ENCODE data around the gene MCTP1.

Gene MCTP1

GRCh38 chr5:94911276-94911675 lies 373.6 kb downstream of the MCTP1 start:
- in situ Hi-C loops (cut with MboI; ENCODE audit: low pct_unique_long_range_greater_than_20kb, low sequenced_read_pairs, unreplicated experiment): no loop called here
- no peak for DNase-seq (ENCODE audit: low spot score)
- TF ChIP-seq CTCF (IDR thresholded peaks at IDR 0.05; ENCODE audit: extremely low read depth, insufficient read depth, missing control alignments): no peak

- no peak for DNase-seq (ENCODE audit: low spot score)
- TF ChIP-seq CTCF (IDR thresholded peaks at IDR 0.05; ENCODE audit: extremely low read depth, insufficient read depth, missing control alignments): no peak
- in situ Hi-C loops (cut with MboI; ENCODE audit: low pct_unique_long_range_greater_than_20kb, low sequenced_read_pairs, unreplicated experiment): no loop called here
Measured at GRCh38 chr5:94910721-94911120, 374.2 kb downstream of the MCTP1 start.

- DNase-seq (ENCODE audit: low spot score): peak; percentile 18
- in situ Hi-C loops (cut with MboI; ENCODE audit: low pct_unique_long_range_greater_than_20kb, low sequenced_read_pairs, unreplicated experiment): no loop called here
- TF ChIP-seq CTCF (IDR thresholded peaks at IDR 0.05; ENCODE audit: extremely low read depth, insufficient read depth, missing control alignments): peak; percentile 68
Measured at GRCh38 chr5:94908889-94909480, 375.9 kb downstream of the MCTP1 start.

GRCh38 chr5:94906750-94907149 lies 378.1 kb downstream of the MCTP1 start:
- in situ Hi-C loops (cut with MboI; ENCODE audit: low pct_unique_long_range_greater_than_20kb, low sequenced_read_pairs, unreplicated experiment): no loop called here
- TF ChIP-seq CTCF (IDR thresholded peaks at IDR 0.05; ENCODE audit: extremely low read depth, insufficient read depth, missing control alignments): no peak
- DNase-seq (ENCODE audit: low spot score): no peak

- TF ChIP-seq CTCF (IDR thresholded peaks at IDR 0.05; ENCODE audit: extremely low read depth, insufficient read depth, missing control alignments): no peak
- DNase-seq (ENCODE audit: low spot score): no peak
- in situ Hi-C loops (cut with MboI; ENCODE audit: low pct_unique_long_range_greater_than_20kb, low sequenced_read_pairs, unreplicated experiment): no loop called here
Measured at GRCh38 chr5:94903726-94904125, 381.2 kb downstream of the MCTP1 start.

- in situ Hi-C loops (cut with MboI; ENCODE audit: low pct_unique_long_range_greater_than_20kb, low sequenced_read_pairs, unreplicated experiment): no loop called here
- TF ChIP-seq CTCF (IDR thresholded peaks at IDR 0.05; ENCODE audit: extremely low read depth, insufficient read depth, missing control alignments): no peak
- peak; percentile 9 for DNase-seq (ENCODE audit: low spot score)
Measured at GRCh38 chr5:94901191-94901979, 383.5 kb downstream of the MCTP1 start.
